H9 (cell line): ENCODE measurements around the gene NCKAP5. TPM values are rescaled to one million over a fixed set of nuclear protein-coding genes. Genes with fewer than 3 reads are reported as not detected.
A peak's percentile ranks its signal among the peaks of the same experiment; 100 is the strongest.

Source experiments
- DNase-seq: peaks from one replicate; pipeline ENCODE4 v3.0.0-alpha.2; 2017
- H2AFZ ChIP-seq: one replicate; pipeline ENCODE4 v1.6.1; 2013; ENCODE audit warnings: mild to moderate bottlenecking, low read length, control low read depth, moderate library complexity
- H2AK5ac ChIP-seq: 2 replicates; pipeline ENCODE4 v1.6.1; 2013; ENCODE audit warnings: low read length, control low read depth, mixed read lengths; ENCODE audit not compliant: insufficient read length
- H2BK120ac ChIP-seq: one replicate; pipeline ENCODE4 v1.6.1; 2013; ENCODE audit warnings: low read depth, mild to moderate bottlenecking, low read length, control low read depth, inconsistent platforms; ENCODE audit not compliant: poor library complexity, severe bottlenecking
- H2BK12ac ChIP-seq: 2 replicates; pipeline ENCODE4 v1.6.1; 2013; ENCODE audit warnings: low read length, control low read depth, mixed read lengths, low read depth; ENCODE audit not compliant: insufficient read length
- H2BK15ac ChIP-seq: 2 replicates; pipeline ENCODE4 v1.6.1; 2013; ENCODE audit warnings: low read depth, low read length, control low read depth
- H2BK20ac ChIP-seq: one replicate; pipeline ENCODE4 v1.6.1; 2013; ENCODE audit warnings: low read depth, mild to moderate bottlenecking, low read length, control low read depth, inconsistent platforms; ENCODE audit not compliant: poor library complexity, severe bottlenecking
- H2BK5ac ChIP-seq: 2 replicates; pipeline ENCODE4 v1.6.1; 2013; ENCODE audit warnings: low read length, control low read depth, mixed read lengths; ENCODE audit not compliant: insufficient read length
- H3K14ac ChIP-seq: 2 replicates; pipeline ENCODE4 v1.6.1; 2013; ENCODE audit warnings: low read length, control low read depth; ENCODE audit not compliant: insufficient read depth
- H3K18ac ChIP-seq: 2 replicates; pipeline ENCODE4 v1.6.1; 2013; ENCODE audit warnings: low read depth, mild to moderate bottlenecking, mixed read lengths, low read length, control low read depth; ENCODE audit not compliant: insufficient read length
- H3K23ac ChIP-seq: 2 replicates; pipeline ENCODE4 v1.6.1; 2013; ENCODE audit warnings: low read length, control low read depth, mixed read lengths, low read depth; ENCODE audit not compliant: insufficient read length
- H3K23me2 ChIP-seq: 2 replicates; pipeline ENCODE4 v1.6.1; 2013; ENCODE audit warnings: low read depth, mild to moderate bottlenecking, mixed read lengths, low read length, control low read depth; ENCODE audit not compliant: insufficient read length, poor library complexity, severe bottlenecking
- H3K27ac ChIP-seq: 2 replicates; pipeline ENCODE4 v1.5.1; 2013; ENCODE audit warnings: low read length, control low read depth, mixed read lengths, low read depth; ENCODE audit not compliant: insufficient read length
- H3K27me3 ChIP-seq: 2 replicates; pipeline ENCODE4 v1.6.1; 2013; ENCODE audit warnings: low read length, control low read depth, inconsistent platforms; ENCODE audit not compliant: insufficient read depth
- H3K4ac ChIP-seq: 2 replicates; pipeline ENCODE4 v1.6.1; 2013; ENCODE audit warnings: low read depth, mild to moderate bottlenecking, control low read depth, inconsistent platforms, low read length, moderate library complexity
- H3K4me1 ChIP-seq: 2 replicates; pipeline ENCODE4 v1.6.1; 2013; ENCODE audit warnings: low read length, control low read depth, inconsistent platforms; ENCODE audit not compliant: insufficient read depth
- H3K4me2 ChIP-seq: 2 replicates; pipeline ENCODE4 v1.6.1; 2013; ENCODE audit warnings: low read length, control low read depth, mixed read lengths; ENCODE audit not compliant: insufficient read length, insufficient read depth
- H3K56ac ChIP-seq: 2 replicates; pipeline ENCODE4 v1.6.1; 2013; ENCODE audit warnings: low read depth, mild to moderate bottlenecking, mixed read lengths, low read length, control low read depth; ENCODE audit not compliant: insufficient read length
- H3K79me1 ChIP-seq: 2 replicates; pipeline ENCODE4 v1.6.1; 2013; ENCODE audit warnings: low read depth, mild to moderate bottlenecking, moderate library complexity, low read length, control low read depth, inconsistent platforms; ENCODE audit not compliant: insufficient read depth, poor library complexity, severe bottlenecking
- H3K79me2 ChIP-seq: 2 replicates; pipeline ENCODE4 v1.6.1; 2013; ENCODE audit warnings: low read length, control low read depth, inconsistent platforms; ENCODE audit not compliant: insufficient read depth
- H3K9ac ChIP-seq: 2 replicates; pipeline ENCODE4 v1.6.1; 2013; ENCODE audit warnings: low read length, control low read depth, mixed read lengths; ENCODE audit not compliant: insufficient read length; ENCODE audit errors: extremely low read depth
- H3K9me3 ChIP-seq: one replicate; pipeline ENCODE4 v1.6.1; 2013; ENCODE audit warnings: low read depth, low read length, inconsistent platforms; ENCODE audit not compliant: control insufficient read depth
- H3T11ph ChIP-seq: one replicate; pipeline ENCODE4 v1.6.1; 2013; ENCODE audit warnings: mild to moderate bottlenecking, low read length, control low read depth, inconsistent platforms
- H4K20me1 ChIP-seq: one replicate; pipeline ENCODE4 v1.6.1; 2013; ENCODE audit not compliant: control insufficient read depth, insufficient read length, insufficient read depth
- H4K5ac ChIP-seq: 2 replicates; pipeline ENCODE4 v1.6.1; 2013; ENCODE audit warnings: low read depth, mild to moderate bottlenecking, mixed read lengths, low read length, control low read depth; ENCODE audit not compliant: insufficient read length
- H4K8ac ChIP-seq: replicated peaks from 2 replicates; pipeline ENCODE4 v1.6.1; 2013; ENCODE audit warnings: low read length, control low read depth, mixed read lengths, low read depth; ENCODE audit not compliant: insufficient read length
- H4K91ac ChIP-seq: 2 replicates; pipeline ENCODE4 v1.6.1; 2013; ENCODE audit warnings: low read depth, mild to moderate bottlenecking, moderate library complexity, mixed read lengths, low read length, control low read depth; ENCODE audit not compliant: insufficient read length
- H3K27ac Mint-ChIP-seq, 3 experiments: 2 replicates in 2 of 3; 3 replicates in 1 of 3; pipeline ENCODE4 v1.8.0; 2020 to 2021; ENCODE audit warnings: mixed read lengths in 3 of 3, mild to moderate bottlenecking in 1 of 3, moderate library complexity in 1 of 3
- H3K27me3 Mint-ChIP-seq: 2 replicates; pipeline ENCODE4 v1.8.0; 2021; ENCODE audit warnings: low read depth, mild to moderate bottlenecking, moderate library complexity, mixed read lengths
- H3K36me3 Mint-ChIP-seq, 3 experiments: 2 replicates in 2 of 3; 3 replicates in 1 of 3; pipeline ENCODE4 v1.8.0; 2020 to 2021; ENCODE audit warnings: low read depth in 3 of 3, mixed read lengths in 3 of 3; ENCODE audit not compliant: insufficient read depth in 1 of 3
- H3K4me1 Mint-ChIP-seq, 2 experiments: 2 replicates each; pipeline ENCODE4 v1.8.0; 2020; ENCODE audit warnings: mixed read lengths in 2 of 2
- H3K4me3 Mint-ChIP-seq, 2 experiments: 2 replicates in 1 of 2; 3 replicates in 1 of 2; pipeline ENCODE4 v1.8.0; 2020 to 2021; ENCODE audit warnings: mild to moderate bottlenecking in 2 of 2, mixed read lengths in 2 of 2, moderate library complexity in 1 of 2
- H3K9me3 Mint-ChIP-seq, 2 experiments: 2 replicates in 1 of 2; 3 replicates in 1 of 2; pipeline ENCODE4 v1.8.0; 2020; ENCODE audit warnings: mild to moderate bottlenecking in 2 of 2, mixed read lengths in 2 of 2, moderate library complexity in 1 of 2
- WGBS: extraction: QIAGEN DNeasy Blood & Tissue Kit; methylation state at CpG from one replicate; pipeline ENCODE4 v1.1.7; 2013; ENCODE audit warnings: missing lambda C conversion rate, low lambda C conversion rate, mixed read lengths; ENCODE audit not compliant: insufficient read length; ENCODE audit errors: extremely low coverage; 5-methylcytosine and 5-hydroxymethylcytosine counted together
- total RNA-seq: library from RNA; stranded (reverse); gene quantifications from 2 replicates; pipeline ENCODE4 v1.2.1, GENCODE V29; 2021
- TF ChIP-seq, protein P1 (sequence below): fragments of 200-600 bp; sonication (generic); conservative IDR thresholded peaks from 3 replicates; pipeline ENCODE4 v1.8.0; 2021; ENCODE audit warnings: antibody characterized with exemption, mild to moderate bottlenecking

The NCKAP5 gene
- total RNA-seq, 1 experiment from 2014 or later: 0.26 TPM

DNA sequence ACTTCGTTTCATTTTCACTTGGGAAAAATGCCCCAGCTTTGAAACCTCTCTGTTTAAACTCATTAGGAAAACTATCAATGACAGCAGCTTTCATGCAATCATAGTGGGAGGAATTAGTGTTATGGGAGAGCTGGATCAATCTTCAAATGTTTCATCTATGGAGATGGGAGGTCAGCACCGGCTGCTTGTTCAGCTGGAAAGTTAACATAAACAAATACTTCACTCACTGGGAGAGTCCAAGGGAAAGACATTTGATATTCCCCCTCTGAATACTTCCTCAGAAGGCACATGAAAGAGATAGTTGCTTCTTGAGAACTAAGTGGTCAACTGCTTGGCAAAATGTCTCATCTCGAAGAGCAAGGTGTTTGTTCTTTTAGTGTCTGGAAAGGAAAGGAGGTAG is 905.5 kb downstream of the NCKAP5 start:
- no peaks in the 10 kb centered on the region; a peak in 1 of 4 replicates for H3K4me1 Mint-ChIP-seq
- no peak overlapping the region for H4K91ac ChIP-seq
- H2BK15ac ChIP-seq: no peak overlapping the region
- no peak for DNase-seq
- H3K14ac ChIP-seq: no peak overlapping the region
- peaks cover 2% of the 10 kb centered on the region; the same call in 1 of the 2 replicates for H3K27me3 ChIP-seq
- no peaks in the 10 kb centered on the region for H4K20me1 ChIP-seq
- no peak overlapping the region for H4K5ac ChIP-seq
- H3K36me3 Mint-ChIP-seq: no peaks in the 10 kb centered on the region; a peak in 1 of 7 replicates
- TF ChIP-seq, protein P1, sequence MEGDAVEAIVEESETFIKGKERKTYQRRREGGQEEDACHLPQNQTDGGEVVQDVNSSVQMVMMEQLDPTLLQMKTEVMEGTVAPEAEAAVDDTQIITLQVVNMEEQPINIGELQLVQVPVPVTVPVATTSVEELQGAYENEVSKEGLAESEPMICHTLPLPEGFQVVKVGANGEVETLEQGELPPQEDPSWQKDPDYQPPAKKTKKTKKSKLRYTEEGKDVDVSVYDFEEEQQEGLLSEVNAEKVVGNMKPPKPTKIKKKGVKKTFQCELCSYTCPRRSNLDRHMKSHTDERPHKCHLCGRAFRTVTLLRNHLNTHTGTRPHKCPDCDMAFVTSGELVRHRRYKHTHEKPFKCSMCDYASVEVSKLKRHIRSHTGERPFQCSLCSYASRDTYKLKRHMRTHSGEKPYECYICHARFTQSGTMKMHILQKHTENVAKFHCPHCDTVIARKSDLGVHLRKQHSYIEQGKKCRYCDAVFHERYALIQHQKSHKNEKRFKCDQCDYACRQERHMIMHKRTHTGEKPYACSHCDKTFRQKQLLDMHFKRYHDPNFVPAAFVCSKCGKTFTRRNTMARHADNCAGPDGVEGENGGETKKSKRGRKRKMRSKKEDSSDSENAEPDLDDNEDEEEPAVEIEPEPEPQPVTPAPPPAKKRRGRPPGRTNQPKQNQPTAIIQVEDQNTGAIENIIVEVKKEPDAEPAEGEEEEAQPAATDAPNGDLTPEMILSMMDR: no peak
- H3T11ph ChIP-seq: no peak overlapping the region
- no peak overlapping the region for H2BK12ac ChIP-seq
- H3K18ac ChIP-seq: no peak overlapping the region
- no peaks in the 10 kb centered on the region for H3K79me2 ChIP-seq
- H3K9me3 Mint-ChIP-seq: no peaks in the 10 kb centered on the region; a peak in 1 of 5 replicates
- H2AK5ac ChIP-seq: no peak overlapping the region
- no peak overlapping the region for H2AFZ ChIP-seq
- H3K56ac ChIP-seq: no peak overlapping the region
- no peaks in the 10 kb centered on the region for H3K79me1 ChIP-seq
- peak overlapping the region in 1 of 3 experiments; percentile 24; a peak in 1 of 7 replicates for H3K27ac Mint-ChIP-seq
- H3K4me1 ChIP-seq: no peaks in the 10 kb centered on the region
- H3K9ac ChIP-seq: no peak overlapping the region
- no peak overlapping the region for H3K23ac ChIP-seq
- H2BK120ac ChIP-seq: no peak overlapping the region
- no peak overlapping the region for H3K27ac ChIP-seq
- no peaks in the 10 kb centered on the region for H3K9me3 ChIP-seq
- H4K8ac ChIP-seq: no peak overlapping the region
- WGBS: no CpG with 5 or more reads among the region's 3 CpGs
- no peak overlapping the region for H3K4me3 Mint-ChIP-seq
- no peaks in the 10 kb centered on the region for H3K23me2 ChIP-seq
- no peak overlapping the region for H3K4ac ChIP-seq
- peaks cover 24% of the 10 kb centered on the region for H3K27me3 Mint-ChIP-seq
- H2BK20ac ChIP-seq: no peak overlapping the region
- H3K4me2 ChIP-seq: no peak overlapping the region
- H2BK5ac ChIP-seq: no peak overlapping the region
